ENCODE measurements around the gene ARL2BP. TPM values are rescaled to one million over a fixed set of nuclear protein-coding genes. Genes with fewer than 3 reads are reported as not detected.
"Not testable (repeated sequence)": the region's sequence is repeated elsewhere in the genome, so short reads cannot be mapped to it uniquely, and the experiment has no call there.

The ARL2BP gene
- total RNA-seq (2014; rRNA removed; shearing (Covaris generic); ENCODE audit: low replicate concordance), result 352 and 467 TPM in 2 replicates

- Histone ChIP-seq H3K36me3 (peaks cover 44% of the 10 kb centered on the region), H3K9me3 (no peaks in the 10 kb centered on the region), H3K4me3 (peak within 1 kb of the TSS; percentile 93), H3K27me3 (no peaks in the 10 kb centered on the region)
- DNase-seq, result peak; percentile 100
These were observed at the start of gene ARL2BP for GRCh38 chr16:57244767-57245471. Gene ARL2BP, plus strand, starts transcription at chr16:57245259. Its CDS starts 109 bp downstream, at chr16:57245368.

DNA sequence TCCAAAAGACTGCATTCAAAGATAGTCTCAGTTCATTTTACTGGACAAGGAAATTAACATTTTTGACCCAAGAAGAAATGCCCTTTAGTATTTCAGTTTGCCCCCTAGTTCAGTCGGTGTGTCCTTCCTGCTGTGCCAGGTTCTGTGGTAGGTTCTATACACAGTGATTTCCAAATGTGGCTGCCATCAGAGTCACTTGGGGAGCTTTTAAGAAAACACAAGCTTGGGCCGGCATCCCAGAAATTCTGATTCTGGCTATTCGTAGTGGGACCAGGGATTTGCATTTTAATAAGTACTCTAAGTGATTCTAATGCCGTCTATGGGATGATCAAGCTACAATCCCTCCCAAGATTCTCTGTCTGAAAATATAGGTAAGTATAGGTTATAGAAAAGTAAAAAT is 48.8 kb upstream of the ARL2BP start:
- Histone ChIP-seq H3K27me3 (no peaks in the 10 kb centered on the region), H3K4me3 (no peak overlapping the region), H3K9me3 (no peaks in the 10 kb centered on the region), H3K36me3 (peaks cover 12% of the 10 kb centered on the region)
- DNase-seq, result no peak

GRCh38 chr16:57196753-57197152 is 48.3 kb upstream of the ARL2BP start:
- Histone ChIP-seq H3K9me3 (no peaks in the 10 kb centered on the region), H3K36me3 (peaks cover 12% of the 10 kb centered on the region), H3K27me3 (no peaks in the 10 kb centered on the region), H3K4me3 (no peak overlapping the region)
- no peak for DNase-seq

- DNase-seq, H3K27me3 ChIP-seq, H3K9me3 ChIP-seq, H3K4me3 ChIP-seq: not testable (repeated sequence)
- H3K36me3 ChIP-seq, result peaks cover 24% of the 10 kb centered on the region
These were observed 44.7 kb upstream of the ARL2BP start for GRCh38 chr16:57200321-57200720.

- not testable (repeated sequence) for H3K27me3 ChIP-seq, DNase-seq, H3K9me3 ChIP-seq, H3K4me3 ChIP-seq
- H3K36me3 ChIP-seq, result peaks cover 30% of the 10 kb centered on the region
These were observed 44.1 kb upstream of the ARL2BP start for GRCh38 chr16:57200926-57201325.

DNA sequence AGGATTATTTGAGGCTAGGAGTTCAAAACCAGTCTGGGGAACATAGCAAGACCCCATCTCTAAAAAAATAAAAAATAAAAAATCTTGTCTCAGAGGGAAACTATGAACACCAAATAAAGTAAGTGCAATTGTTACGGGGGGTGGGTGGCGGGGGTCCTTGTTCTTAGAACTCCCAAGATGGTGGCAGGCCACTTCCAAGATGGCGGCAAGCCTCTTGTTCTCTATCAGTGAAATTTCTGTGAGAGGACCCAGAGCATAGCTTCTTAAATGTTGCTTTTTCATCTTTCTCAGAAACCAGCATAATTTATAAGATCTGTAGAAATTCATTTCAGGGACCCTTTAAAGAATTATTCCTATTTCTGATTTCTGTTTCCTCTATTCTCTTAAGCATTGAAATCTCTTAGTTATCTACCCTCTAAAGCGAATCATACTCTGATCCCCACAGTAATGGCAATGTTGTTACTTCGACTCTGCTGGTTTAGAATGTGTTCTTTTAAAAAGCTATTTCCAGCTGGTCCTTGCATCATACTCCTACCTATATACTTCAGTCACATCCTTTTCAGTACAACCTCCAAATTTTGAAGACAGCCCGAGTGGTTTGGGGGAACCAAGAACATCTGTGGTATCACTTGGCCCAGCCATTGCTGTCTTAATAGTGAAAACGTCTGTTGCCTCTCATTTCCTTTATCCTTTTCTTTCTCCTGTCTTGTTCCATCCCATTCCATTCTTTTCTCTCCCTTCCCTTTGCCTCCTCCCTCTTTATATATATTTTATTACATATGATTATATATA is 42.8 kb upstream of the ARL2BP start:
- no peak overlapping the region for H3K4me3 ChIP-seq
- H3K27me3 ChIP-seq, result no peaks in the 10 kb centered on the region
- DNase-seq, result no peak
- H3K36me3 ChIP-seq, result peaks cover 39% of the 10 kb centered on the region
- H3K9me3 ChIP-seq, result no peaks in the 10 kb centered on the region

DNA sequence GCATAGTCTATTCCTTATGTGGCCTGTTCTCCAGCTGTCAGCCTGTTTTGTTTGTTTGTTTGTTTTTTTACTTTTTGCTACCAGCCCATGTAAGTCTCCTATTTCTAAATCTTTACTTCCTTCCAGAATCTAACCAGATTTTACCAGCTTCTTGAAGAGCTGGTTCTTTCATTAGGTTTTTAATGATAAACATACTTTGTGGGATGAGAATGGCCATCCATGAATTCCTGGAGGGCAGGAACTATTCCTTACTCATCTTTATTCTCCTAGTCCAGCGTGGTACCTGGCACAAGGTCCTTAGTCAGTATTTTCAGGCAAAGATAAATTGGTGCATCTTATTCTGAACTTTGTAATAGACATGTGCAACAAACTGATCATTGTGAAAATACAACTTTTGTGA is 41.6 kb upstream of the ARL2BP start:
- peaks cover 40% of the 10 kb centered on the region for H3K36me3 ChIP-seq
- H3K9me3 ChIP-seq, result no peaks in the 10 kb centered on the region
- DNase-seq, result no peak
- H3K27me3 ChIP-seq, result no peaks in the 10 kb centered on the region
- no peak overlapping the region for H3K4me3 ChIP-seq

DNA sequence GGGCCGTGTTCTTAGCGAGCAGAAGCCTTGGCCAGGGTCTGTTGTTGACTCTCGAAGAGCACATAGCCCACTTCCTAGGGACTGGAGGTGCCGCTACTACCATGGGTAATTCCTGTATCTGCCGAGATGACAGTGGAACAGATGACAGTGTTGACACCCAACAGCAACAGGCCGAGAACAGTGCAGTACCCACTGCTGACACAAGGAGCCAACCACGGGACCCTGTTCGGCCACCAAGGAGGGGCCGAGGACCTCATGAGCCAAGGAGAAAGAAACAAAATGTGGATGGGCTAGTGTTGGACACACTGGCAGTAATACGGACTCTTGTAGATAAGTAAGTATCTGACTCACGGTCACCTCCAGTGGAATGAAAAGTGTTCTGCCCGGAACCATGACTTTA is 40.4 kb upstream of the ARL2BP start:
- H3K4me3 ChIP-seq, result no peak overlapping the region
- no peaks in the 10 kb centered on the region for H3K9me3 ChIP-seq
- H3K27me3 ChIP-seq, result no peaks in the 10 kb centered on the region
- peaks cover 52% of the 10 kb centered on the region for H3K36me3 ChIP-seq
- DNase-seq, result no peak

DNA sequence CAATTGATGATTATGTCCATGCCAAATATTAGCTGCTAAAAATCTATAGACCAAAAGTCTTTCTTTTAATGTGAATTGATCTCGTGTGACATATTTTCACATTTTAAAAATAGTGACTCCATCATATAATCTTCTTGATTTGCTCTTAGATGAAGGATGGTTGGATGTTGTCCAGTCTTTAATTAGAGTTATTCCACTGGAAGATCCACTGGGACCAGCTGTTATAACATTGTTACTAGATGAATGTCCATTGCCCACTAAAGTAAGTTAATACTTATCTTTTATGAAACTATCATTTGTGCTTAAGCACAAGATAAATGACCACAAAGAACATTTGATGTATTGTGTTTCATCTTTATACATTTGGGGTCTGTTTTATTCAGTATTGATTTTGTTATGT is 36.1 kb upstream of the ARL2BP start:
- no peak for DNase-seq
- H3K27me3 ChIP-seq, result no peaks in the 10 kb centered on the region
- no peak overlapping the region for H3K4me3 ChIP-seq
- peaks cover 83% of the 10 kb centered on the region for H3K36me3 ChIP-seq
- 0 out of 2 replicates have a peak, but pooled peaks cover 2% of the 10 kb centered on the region for H3K9me3 ChIP-seq

- Histone ChIP-seq H3K9me3 (0 out of 2 replicates have a peak, but pooled peaks cover 2% of the 10 kb centered on the region), H3K4me3 (no peak overlapping the region), H3K27me3 (no peaks in the 10 kb centered on the region), H3K36me3 (peaks cover 87% of the 10 kb centered on the region)
- DNase-seq, result no peak
These were observed 35.3 kb upstream of the ARL2BP start for GRCh38 chr16:57209780-57210179.

GRCh38 chr16:57213462-57213861 is 31.6 kb upstream of the ARL2BP start:
- Histone ChIP-seq H3K9me3 (peaks cover 23% of the 10 kb centered on the region), H3K36me3 (peaks cover 92% of the 10 kb centered on the region), H3K4me3 (no peak overlapping the region), H3K27me3 (no peaks in the 10 kb centered on the region)
- no peak for DNase-seq

GRCh38 chr16:57216968-57217367 is 28.1 kb upstream of the ARL2BP start:
- H3K36me3 ChIP-seq, result peaks cover 97% of the 10 kb centered on the region
- no peak overlapping the region for H3K4me3 ChIP-seq
- peaks cover 27% of the 10 kb centered on the region for H3K9me3 ChIP-seq
- H3K27me3 ChIP-seq, result no peaks in the 10 kb centered on the region
- no peak for DNase-seq

- H3K9me3 ChIP-seq, result peaks cover 7% of the 10 kb centered on the region
- no peaks in the 10 kb centered on the region for H3K27me3 ChIP-seq
- no peak overlapping the region for H3K4me3 ChIP-seq
- H3K36me3 ChIP-seq, result peaks cover 97% of the 10 kb centered on the region
- DNase-seq, result no peak
These were observed 22.0 kb upstream of the ARL2BP start for GRCh38 chr16:57223057-57223456.

DNA sequence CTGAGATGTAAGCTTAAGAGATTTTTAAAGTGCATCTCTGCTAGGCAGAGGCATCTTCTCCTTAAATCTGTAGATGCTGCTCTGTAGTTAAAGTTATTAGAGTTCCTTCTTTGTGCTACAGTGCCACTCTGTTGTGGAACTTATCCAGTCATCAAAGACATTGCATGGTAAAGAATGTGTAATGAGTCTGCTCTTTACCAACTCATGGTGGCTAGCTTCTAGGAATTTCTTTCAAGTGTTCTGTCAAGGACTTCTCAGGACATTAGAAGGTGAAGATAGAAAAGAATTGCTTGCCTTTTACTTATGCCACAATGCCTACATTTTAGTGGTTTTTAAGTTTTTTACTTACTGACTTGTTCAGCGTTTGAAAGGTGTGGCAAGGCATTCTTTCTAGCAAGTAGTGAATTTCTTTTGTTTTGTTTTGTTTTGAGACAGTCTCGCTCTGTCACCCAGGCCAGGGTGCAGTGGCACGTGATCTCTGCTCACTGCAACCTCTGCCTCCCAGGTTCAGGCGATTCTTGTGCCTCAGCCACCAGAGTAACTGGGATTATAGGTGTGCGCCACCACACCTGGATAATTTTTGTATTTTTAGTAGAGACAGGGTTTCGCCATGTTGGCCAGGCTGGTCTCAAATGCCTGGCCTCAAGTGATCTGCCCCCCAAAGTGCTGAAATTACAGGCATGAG is 20.3 kb upstream of the ARL2BP start:
- H3K36me3 ChIP-seq, result peaks cover 94% of the 10 kb centered on the region
- no peaks in the 10 kb centered on the region for H3K27me3 ChIP-seq
- H3K9me3 ChIP-seq, result no peaks in the 10 kb centered on the region
- no peak for DNase-seq
- no peak overlapping the region for H3K4me3 ChIP-seq

DNA sequence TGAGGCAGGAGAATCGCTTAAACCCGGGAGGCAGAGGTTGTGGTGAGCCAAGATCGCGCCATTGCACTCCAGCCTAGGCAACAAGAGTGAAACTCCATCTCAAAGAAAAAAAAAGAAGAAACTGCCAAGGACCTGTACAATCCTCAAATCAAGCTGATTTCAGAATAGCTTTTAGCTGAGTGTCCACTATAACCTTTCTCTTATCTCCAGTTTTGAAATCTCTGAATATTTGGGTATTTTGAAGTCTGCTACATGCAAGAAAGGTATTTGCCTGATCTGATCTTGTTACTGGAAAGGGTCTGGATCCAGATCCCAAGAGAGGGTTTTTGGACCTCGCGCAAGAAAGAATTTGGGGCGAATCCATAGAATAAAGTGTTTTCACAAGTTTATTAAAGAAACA is 19.1 kb upstream of the ARL2BP start:
- H3K36me3 ChIP-seq, result peaks cover 93% of the 10 kb centered on the region
- DNase-seq, result no peak
- no peak overlapping the region for H3K4me3 ChIP-seq

DNA sequence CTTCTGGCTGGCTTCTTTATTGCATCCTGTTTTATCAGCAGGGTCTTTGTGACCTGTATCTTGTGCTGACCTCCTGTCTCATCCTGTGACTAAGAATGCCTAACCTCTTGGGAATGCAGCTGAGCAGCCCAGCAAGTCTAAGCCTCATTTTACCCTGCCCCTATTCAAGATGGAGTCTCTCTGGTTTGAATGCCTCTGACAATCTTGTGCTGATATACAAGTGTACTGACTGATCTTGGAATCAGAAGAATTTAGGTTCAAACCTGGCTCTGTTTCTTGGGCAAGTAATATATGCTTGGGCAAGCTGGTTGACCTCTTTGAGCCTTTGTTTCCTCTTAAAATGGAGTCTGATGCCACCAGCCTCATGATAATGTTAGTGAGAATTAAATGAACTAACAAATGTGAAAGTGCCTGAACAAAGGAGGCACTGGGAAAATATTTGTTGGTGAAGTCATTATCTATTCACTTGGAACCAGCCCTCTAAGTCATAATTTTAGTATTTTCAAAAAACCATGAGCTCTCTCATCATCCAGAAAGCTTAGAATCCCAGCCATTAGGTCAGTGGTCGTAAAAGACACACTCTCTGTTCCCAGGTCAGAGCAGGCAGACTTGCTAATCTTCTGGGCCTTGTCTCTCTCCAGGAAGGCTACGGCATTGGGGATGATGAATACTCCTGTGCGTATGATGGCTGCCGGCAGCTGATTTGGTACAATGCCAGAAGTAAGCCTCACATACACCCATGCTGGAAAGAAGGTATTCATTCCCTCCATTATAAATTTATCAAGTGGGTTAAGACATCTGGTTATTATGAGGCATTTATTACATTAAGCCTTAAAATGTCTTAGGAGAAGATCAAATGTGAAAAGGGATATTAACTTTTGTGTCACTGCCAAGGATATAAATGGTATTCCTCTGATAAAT is 18.1 kb upstream of the ARL2BP start:
- DNase-seq, result no peak
- Histone ChIP-seq H3K4me3 (no peak overlapping the region), H3K36me3 (peaks cover 93% of the 10 kb centered on the region), H3K9me3 (no peaks in the 10 kb centered on the region), H3K27me3 (no peaks in the 10 kb centered on the region)

More for the DNA sequence above, 19.1 kb upstream of the ARL2BP start:
- H3K27me3 ChIP-seq, result no peaks in the 10 kb centered on the region
- no peaks in the 10 kb centered on the region for H3K9me3 ChIP-seq
